Measurements from ENCODE around the gene DSN1. TPM values are rescaled to one million over a fixed set of nuclear protein-coding genes. Genes with fewer than 3 reads are reported as not detected.

Gene DSN1
- total RNA-seq, 1 experiment from 2014 or later = 27.9 TPM

DNA sequence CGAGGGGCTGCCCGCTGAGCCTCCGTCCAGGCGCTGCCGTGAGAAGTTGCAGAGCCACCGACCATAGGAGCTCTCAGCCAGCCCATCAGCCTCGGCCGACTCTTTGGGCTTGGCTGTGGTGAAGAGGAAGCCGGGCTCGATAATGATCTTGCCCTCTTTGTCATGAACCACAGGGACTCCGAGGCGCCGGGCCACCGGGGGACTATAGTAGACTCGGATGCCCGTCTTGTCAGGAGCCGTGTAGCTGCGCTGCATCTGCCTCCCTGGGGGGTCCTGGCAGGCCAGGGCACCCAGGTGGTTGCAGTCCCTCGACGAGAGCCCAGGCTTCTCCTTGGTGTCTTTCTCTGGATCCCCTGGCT, 20.5 kb upstream of the DSN1 start:
- intact Hi-C loops (cut with micrococcal nuclease) = no loop called here
- RAD21 ChIA-PET (ENCODE audit: low non-redundant PET in 1 of 2, low total read pairs in 2 of 2, uncharacterized antibody in 2 of 2, unreplicated experiment in 2 of 2) = no interaction called here

More for the DNA sequence above, 20.5 kb upstream of the DSN1 start:
- CTCF ChIA-PET = no interaction called here
- H3K9me2 ChIP-seq (ENCODE audit: insufficient read depth) = no peaks in the 10 kb centered on the region
- H3K27ac ChIP-seq (ENCODE audit: low read depth, low read length) = no peak overlapping the region
- DNase-seq (ENCODE audit: low read depth, low spot score) = no peak
- peaks cover 18 to 29% of the 10 kb centered on the region in 2 experiments for H3K36me3 ChIP-seq (ENCODE audit: control insufficient read depth in 1 of 2, insufficient read depth in 2 of 2, low read length in 2 of 2)
- H3K4me1 ChIP-seq (ENCODE audit: control insufficient read depth in 1 of 2, insufficient read depth in 2 of 2, low read length in 2 of 2) = peaks cover 0 to 2% of the 10 kb centered on the region in 2 experiments; a peak in 1 of 4 replicates
- no peak overlapping the region for H3K4me2 ChIP-seq (ENCODE audit: low read length)
- H3K79me2 ChIP-seq (ENCODE audit: insufficient read depth, low read length) = no peaks in the 10 kb centered on the region
- H3K27me3 ChIP-seq (ENCODE audit: insufficient read depth, low read length) = no peaks in the 10 kb centered on the region
- POLR2A ChIA-PET = no interaction called here
- BruUV-seq (replicated peaks) = no TSS peak
- H3K9me3 ChIP-seq (ENCODE audit: control insufficient read depth in 1 of 2, insufficient read depth in 1 of 2, low read depth in 1 of 2, low read length in 2 of 2) = no peaks in the 10 kb centered on the region
- no peak overlapping the region for H3K4me3 ChIP-seq (replicated peaks in 1 of 2; ENCODE audit: low read depth in 1 of 2, low read length in 2 of 2)
- TF ChIP-seq CTCF (IDR thresholded peaks at IDR 0.05 in 2 of 3, conservative IDR thresholded peaks at IDR 0.05 in 1 of 3; ENCODE audit: borderline replicate concordance in 1 of 3, insufficient read depth in 1 of 3, low read depth in 2 of 3, low read length in 2 of 3) (no peak), POLR2AphosphoS5 (IDR thresholded peaks at IDR 0.05; ENCODE audit: low read depth, low read length) (no peak), JUND (IDR thresholded peaks at IDR 0.05) (no peak), CEBPB (IDR thresholded peaks at IDR 0.05; ENCODE audit: low read depth) (no peak), RAD21 (IDR thresholded peaks at IDR 0.05; ENCODE audit: low read depth) (no peak), ELF1 (IDR thresholded peaks at IDR 0.05; ENCODE audit: borderline replicate concordance, low read depth) (no peak), EZH2 (IDR thresholded peaks at IDR 0.05) (no peak), ZFX (IDR thresholded peaks at IDR 0.05) (no peak), EGR1 (IDR thresholded peaks at IDR 0.05; ENCODE audit: low read depth) (no peak), YY1 (IDR thresholded peaks at IDR 0.05; ENCODE audit: extremely low read depth, insufficient replicate concordance, low read depth, low read length) (no peak), FOSL1 (IDR thresholded peaks at IDR 0.05; ENCODE audit: low read depth) (no peak), SP1 (IDR thresholded peaks at IDR 0.05; ENCODE audit: low read depth) (no peak), ZBTB33 (IDR thresholded peaks at IDR 0.05; ENCODE audit: extremely low read depth, insufficient replicate concordance, low read length) (no peak), SIN3A (IDR thresholded peaks at IDR 0.05; ENCODE audit: low read depth) (no peak), TCF7L2 (IDR thresholded peaks at IDR 0.05; ENCODE audit: borderline replicate concordance, extremely low read depth, insufficient read depth, insufficient read length) (no peak), POLR2A (IDR thresholded peaks at IDR 0.05; ENCODE audit: borderline replicate concordance, extremely low read depth, insufficient read depth, insufficient read length) (no peak), EZH2phosphoT487 (IDR thresholded peaks at IDR 0.05; ENCODE audit: borderline replicate concordance) (no peak)
- TF ChIP-seq, protein P1, sequence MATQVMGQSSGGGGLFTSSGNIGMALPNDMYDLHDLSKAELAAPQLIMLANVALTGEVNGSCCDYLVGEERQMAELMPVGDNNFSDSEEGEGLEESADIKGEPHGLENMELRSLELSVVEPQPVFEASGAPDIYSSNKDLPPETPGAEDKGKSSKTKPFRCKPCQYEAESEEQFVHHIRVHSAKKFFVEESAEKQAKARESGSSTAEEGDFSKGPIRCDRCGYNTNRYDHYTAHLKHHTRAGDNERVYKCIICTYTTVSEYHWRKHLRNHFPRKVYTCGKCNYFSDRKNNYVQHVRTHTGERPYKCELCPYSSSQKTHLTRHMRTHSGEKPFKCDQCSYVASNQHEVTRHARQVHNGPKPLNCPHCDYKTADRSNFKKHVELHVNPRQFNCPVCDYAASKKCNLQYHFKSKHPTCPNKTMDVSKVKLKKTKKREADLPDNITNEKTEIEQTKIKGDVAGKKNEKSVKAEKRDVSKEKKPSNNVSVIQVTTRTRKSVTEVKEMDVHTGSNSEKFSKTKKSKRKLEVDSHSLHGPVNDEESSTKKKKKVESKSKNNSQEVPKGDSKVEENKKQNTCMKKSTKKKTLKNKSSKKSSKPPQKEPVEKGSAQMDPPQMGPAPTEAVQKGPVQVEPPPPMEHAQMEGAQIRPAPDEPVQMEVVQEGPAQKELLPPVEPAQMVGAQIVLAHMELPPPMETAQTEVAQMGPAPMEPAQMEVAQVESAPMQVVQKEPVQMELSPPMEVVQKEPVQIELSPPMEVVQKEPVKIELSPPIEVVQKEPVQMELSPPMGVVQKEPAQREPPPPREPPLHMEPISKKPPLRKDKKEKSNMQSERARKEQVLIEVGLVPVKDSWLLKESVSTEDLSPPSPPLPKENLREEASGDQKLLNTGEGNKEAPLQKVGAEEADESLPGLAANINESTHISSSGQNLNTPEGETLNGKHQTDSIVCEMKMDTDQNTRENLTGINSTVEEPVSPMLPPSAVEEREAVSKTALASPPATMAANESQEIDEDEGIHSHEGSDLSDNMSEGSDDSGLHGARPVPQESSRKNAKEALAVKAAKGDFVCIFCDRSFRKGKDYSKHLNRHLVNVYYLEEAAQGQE (IDR thresholded peaks at IDR 0.05; ENCODE audit: low read depth) = no peak
- TF ChIP-seq, protein P2, sequence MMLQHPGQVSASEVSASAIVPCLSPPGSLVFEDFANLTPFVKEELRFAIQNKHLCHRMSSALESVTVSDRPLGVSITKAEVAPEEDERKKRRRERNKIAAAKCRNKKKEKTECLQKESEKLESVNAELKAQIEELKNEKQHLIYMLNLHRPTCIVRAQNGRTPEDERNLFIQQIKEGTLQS (IDR thresholded peaks at IDR 0.05) = no peak
- TF ChIP-seq, protein P3, sequence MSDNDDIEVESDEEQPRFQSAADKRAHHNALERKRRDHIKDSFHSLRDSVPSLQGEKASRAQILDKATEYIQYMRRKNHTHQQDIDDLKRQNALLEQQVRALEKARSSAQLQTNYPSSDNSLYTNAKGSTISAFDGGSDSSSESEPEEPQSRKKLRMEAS (IDR thresholded peaks at IDR 0.05) = no peak
- ATAC-seq = no peak
- H2AFZ ChIP-seq (ENCODE audit: low read depth, low read length, poor library complexity, severe bottlenecking) = no peak overlapping the region
- H4K20me1 ChIP-seq (ENCODE audit: insufficient read depth) = no peaks in the 10 kb centered on the region
- no peak overlapping the region for H3K9ac ChIP-seq (ENCODE audit: low read length)
